Left colon (tissue), 2 donors: ENCODE results near the gene PSMC2. TPM values are rescaled to one million over a fixed set of nuclear protein-coding genes. Genes with fewer than 3 reads are reported as not detected.
"Not testable (repeated sequence)": the region's sequence is repeated elsewhere in the genome, so short reads cannot be mapped to it uniquely, and the experiment has no call there.

Source experiments
- ATAC-seq: fragments of 200-7000 bp; cut with Tn5 transposase; one replicate; pipeline ENCODE4 v1.9.1; 2020; ENCODE audit warnings: mild to moderate bottlenecking, moderate library complexity
- DNase-seq, 2 donors: peaks; one replicate each; pipeline ENCODE4 v3.0.0-alpha.2; 2020
- intact Hi-C, 2 donors: fragments of 100-400 bp; cut with DNase I in 1 of 2; cut with micrococcal nuclease in 1 of 2; formaldehyde crosslinking; loops; one replicate each; pipeline versions ENCODE4 v1.11.2 to v1.14.0; 2022; cut with DNase I, micrococcal nuclease
- total RNA-seq, 2 donors: library from RNA; stranded (reverse); fragmentation: NEBNext Ultra II Directional; extraction: Animal tissue kit (Norgen Biotek cat#: 25700); gene quantifications; one replicate each; pipeline ENCODE4 v1.2.1, GENCODE V29; 2021
- donor health status: DM: no; HTN: no; CAD: no.
- donor health status: DM: yes; HTN: yes; CAD: no.

Gene PSMC2
- total RNA-seq, 2 donors from 2014 or later = 64.6 to 70.2 TPM

- no peak for DNase-seq
- intact Hi-C loops = no loop called here
These were observed 2.4 kb downstream of the PSMC2 start for GRCh38 chr7:103349805-103350204.

DNA sequence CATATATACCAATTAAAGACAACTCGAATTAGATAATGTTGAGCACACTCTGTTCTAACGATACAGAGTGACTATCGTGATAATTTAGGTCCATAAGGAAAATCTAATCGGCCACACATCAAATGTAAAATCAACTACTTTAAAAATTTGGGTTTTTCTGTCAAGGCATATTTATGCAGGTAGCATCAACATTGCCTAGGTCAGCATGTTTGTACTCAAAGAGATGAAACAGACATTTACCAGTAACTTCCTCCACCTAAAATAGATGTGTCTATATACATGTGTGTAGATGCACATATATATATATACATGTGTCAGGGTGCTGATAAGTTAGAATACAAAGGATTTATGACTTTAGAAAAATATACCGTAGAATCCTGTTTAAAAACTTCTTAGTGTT is 22.0 kb downstream of the PSMC2 start:
- intact Hi-C loops = loop anchor here in 1 of 2 donors (10.0 kb wide), 1 partner anchor 65 kb away; no protein-coding TSS in a partner anchor
- no peak for ATAC-seq
- no peak for DNase-seq

More at GRCh38 chr7:103349805-103350204, 2.4 kb downstream of the PSMC2 start:
- no peak for ATAC-seq

GRCh38 chr7:103373866-103374643 is 26.6 kb downstream of the PSMC2 start:
- intact Hi-C loops = no loop called here
- DNase-seq (no peak), ATAC-seq (peak; percentile 56)

- DNase-seq = no peak
- intact Hi-C loops = no loop called here
These were observed 32.0 kb downstream of the PSMC2 start for GRCh38 chr7:103379270-103379975.

DNA sequence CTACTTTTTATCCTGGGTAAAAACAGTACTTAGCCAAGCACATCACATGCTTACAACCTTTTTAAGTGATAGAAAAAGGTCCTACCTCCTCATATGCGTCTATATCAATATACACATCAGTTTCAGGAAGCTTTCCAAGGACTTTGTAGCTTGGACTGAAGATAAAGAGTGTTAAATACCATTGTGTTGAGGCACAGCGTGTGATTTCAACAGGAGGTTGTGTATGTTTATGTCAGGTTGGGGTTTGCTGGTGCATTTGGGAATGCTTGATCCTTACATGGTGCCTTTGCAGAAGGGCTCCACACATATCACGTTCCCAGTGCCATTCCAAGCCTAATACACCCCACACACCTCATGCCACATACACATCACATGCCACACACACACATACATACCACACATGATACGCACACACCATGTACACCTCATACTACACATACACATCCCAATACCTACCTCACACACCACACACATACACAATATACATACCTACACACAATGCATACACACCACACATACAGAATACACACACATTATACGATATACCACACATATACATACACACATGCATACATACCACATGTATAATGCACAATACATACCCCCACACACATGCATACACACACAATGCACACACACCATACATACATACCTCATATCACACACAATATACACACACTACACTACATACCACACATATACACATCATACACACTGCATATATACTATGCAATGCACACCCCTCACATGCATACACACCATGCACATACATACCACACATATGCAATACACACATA is 33.1 kb downstream of the PSMC2 start:
- ATAC-seq (no peak), DNase-seq (no peak)
- intact Hi-C loops = no loop called here

More at GRCh38 chr7:103379270-103379975, 32.0 kb downstream of the PSMC2 start:
- no peak for ATAC-seq

DNA sequence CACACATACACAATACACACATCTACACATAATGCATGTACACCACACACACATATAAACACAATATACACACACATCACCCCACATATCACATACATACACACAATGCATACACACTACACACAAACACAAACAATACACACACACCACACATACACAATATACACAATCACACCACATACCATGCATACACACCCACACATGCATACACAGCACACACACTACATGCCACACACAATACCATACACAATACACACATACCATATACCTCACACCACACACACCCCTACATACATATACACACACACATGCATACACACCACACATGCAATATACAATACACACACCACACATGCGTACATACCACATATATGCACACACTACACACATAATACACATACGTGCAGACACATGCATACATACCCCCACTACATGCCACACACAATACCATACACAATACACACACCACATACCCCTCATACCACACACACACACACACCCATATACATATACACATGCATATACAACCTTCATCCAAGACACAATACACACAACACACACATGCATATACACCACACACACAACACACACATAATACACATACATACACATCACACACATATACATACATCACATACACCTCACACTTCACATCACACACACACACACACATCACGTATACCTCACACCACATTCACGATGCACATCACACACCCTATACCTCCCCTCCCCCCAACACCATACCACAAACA is 34.0 kb downstream of the PSMC2 start:
- intact Hi-C loops = no loop called here
- DNase-seq (no peak), ATAC-seq (no peak)

DNA sequence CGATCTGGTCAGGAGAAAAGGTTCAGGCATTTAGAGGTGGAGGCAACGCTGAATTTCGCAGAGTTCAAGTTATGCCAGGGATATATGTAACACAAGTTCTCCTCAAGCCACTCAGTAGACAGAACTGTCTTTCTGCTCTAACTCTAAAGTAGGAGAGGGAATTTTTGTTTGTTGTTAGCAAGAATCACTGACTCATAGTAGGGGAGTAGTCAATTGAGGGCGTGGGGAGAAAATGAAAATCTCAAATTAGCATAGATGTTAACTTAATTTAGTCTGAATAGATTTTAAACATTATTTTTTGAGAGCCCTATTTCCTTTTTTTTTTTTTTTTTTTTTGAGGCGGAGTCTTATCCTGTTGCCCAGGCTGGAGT is 34.6 kb downstream of the PSMC2 start:
- ATAC-seq (no peak), DNase-seq (no peak)
- intact Hi-C loops = no loop called here

DNA sequence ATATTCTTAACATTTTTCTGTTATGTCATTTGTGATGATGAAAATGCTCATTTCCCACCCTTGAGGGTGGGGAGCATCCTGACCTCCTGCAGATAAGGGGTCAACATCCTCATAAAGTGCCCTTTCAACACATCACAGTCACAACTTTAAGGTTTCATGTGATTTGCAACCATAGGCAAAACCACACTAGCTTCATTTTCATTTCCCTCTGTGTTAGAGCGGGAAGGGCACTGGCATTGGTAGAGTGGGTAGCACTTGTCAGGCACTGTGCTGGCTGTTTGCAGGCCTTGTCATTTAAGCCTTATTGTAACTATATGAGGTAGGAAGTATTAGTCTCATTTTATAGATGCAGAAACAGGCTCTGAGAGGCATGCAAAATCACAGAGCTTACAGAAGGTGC is 39.8 kb downstream of the PSMC2 start:
- DNase-seq = no peak

DNA sequence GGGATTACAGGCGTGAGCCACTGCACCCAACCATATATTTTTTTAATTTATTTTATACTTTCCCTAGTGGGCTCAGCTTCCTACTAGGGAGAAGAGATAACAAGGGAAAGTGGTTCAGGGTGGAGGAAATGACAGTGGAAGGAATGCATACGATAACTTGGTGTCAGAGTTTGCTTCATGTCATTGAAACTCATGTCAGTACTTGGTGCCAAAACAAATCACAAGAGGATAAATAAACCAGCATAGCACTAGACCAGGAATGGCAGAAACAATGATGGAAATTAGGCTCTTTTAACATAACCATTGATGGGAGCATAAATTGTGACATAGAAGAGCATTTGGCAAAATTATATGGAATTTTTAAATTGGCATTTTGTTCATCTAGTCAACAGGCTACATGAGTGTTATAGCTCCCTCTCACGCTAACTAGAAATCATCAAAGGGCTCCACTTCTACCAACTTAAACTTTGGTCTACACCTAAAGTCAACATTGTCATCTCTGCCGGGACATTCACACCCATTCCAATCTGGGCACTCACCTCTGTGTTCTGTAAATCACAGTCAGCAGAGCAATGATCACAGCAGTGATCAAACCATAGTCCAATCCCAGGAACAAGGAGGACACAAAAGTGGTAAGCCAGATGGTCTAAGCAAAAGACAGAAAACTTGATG is 41.2 kb downstream of the PSMC2 start:
- intact Hi-C loops = no loop called here
- DNase-seq = no peak
- ATAC-seq = peak; percentile 95

More for the DNA sequence above, 39.8 kb downstream of the PSMC2 start:
- intact Hi-C loops = no loop called here
- no peak for ATAC-seq

GRCh38 chr7:103389263-103389662 is 41.8 kb downstream of the PSMC2 start:
- ATAC-seq = no peak
- intact Hi-C loops = no loop called here

DNA sequence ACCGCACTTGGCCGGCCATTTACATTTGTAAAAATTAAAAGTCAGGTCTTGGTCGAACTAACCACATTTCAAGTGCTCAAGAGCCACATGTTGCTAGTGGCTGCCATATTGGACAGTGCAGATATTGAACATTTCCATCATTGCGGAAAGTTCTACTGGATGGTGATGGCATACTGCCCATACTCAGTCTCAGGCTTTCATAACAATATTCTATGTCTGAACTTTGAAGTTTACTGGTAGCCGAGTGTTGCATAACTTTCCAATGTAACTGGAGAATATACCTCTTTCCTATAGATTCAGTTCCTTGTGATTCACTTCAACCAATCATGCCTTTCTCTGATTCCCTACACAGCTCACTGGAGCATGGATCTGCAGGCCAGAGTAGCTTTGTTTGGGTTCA is 43.7 kb downstream of the PSMC2 start:
- intact Hi-C loops = no loop called here
- ATAC-seq (no peak), DNase-seq (no peak)

More at GRCh38 chr7:103389263-103389662, 41.8 kb downstream of the PSMC2 start:
- DNase-seq = no peak

GRCh38 chr7:103391976-103392375 is 44.5 kb downstream of the PSMC2 start:
- ATAC-seq = no peak
- DNase-seq = no peak
- intact Hi-C loops = no loop called here

GRCh38 chr7:103394566-103394965 is 47.1 kb downstream of the PSMC2 start:
- ATAC-seq (no peak), DNase-seq (no peak)
- intact Hi-C loops = no loop called here

DNA sequence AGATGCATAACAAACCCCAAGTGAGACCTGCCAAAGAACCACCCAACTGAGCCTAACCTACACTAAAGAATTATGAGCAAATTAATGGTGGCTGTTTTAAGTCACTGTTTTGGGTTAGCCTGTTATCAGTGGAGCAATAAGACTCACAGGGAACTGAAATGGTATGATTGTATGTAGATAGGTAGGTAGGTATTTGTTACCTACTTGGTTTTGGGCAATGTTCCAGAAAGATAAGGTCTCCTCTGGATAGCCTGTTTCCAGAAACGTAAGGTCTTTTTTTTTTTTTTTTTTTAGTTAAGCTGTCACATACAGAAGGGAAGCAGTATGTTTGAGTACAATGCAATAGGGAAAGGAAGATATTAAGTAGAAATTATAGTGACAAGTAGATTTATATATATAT is 47.6 kb downstream of the PSMC2 start:
- ATAC-seq = no peak
- intact Hi-C loops = no loop called here
- DNase-seq = no peak

GRCh38 chr7:103396471-103396870 is 49.0 kb downstream of the PSMC2 start:
- intact Hi-C loops = no loop called here
- no peak for DNase-seq
- no peak for ATAC-seq

GRCh38 chr7:103398483-103399127 is 51.2 kb downstream of the PSMC2 start:
- ATAC-seq = peak; percentile 67

GRCh38 chr7:103399687-103400086 is 52.2 kb downstream of the PSMC2 start:
- ATAC-seq, DNase-seq, intact Hi-C loops: not testable (repeated sequence)

More at GRCh38 chr7:103398483-103399127, 51.2 kb downstream of the PSMC2 start:
- intact Hi-C loops = no loop called here
- no peak for DNase-seq
